ENCODE results near the gene CSNK1A1L. TPM values are rescaled to one million over a fixed set of nuclear protein-coding genes. Genes with fewer than 3 reads are reported as not detected.

CSNK1A1L gene
- total RNA-seq (not detected), polyA plus RNA-seq (not detected)

DNA sequence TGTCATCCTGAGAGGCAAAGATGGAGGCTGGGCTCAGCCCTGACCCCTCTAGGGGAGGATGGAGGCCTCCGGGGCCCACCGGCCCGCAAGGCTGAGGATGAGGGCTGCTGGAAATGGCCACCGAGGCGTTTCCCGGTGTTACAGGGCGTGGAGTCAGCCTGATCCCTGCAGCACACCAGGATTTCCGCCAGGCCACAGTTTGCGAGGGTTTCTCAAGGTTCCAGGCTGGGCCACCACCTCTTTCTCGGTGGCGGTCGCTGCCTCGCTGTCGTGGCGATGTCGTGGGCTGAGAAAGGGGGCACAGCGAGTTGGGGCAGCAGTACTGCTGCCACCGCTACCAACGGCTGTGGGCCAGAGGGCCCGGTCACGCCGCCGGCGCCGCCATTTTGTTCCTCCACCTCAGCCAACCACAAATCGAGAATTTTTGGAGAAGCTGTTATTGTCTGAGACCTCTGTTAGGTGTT is at the start of gene CSNK1A1L:
Gene CSNK1A1L, minus strand, starts transcription at position 414 of the 464 bp plus-strand sequence. Its CDS starts 408 bp downstream, at position 6.
- no peaks in the 10 kb centered on the region for H3K36me3 ChIP-seq
- H3K27ac ChIP-seq: no peak within 1 kb of the TSS
- H3K4me3 ChIP-seq: no peak within 1 kb of the TSS
- peak in 1 of 6 donors; percentile 47 for DNase-seq
- ATAC-seq: no peak
- H3K9me3 ChIP-seq: no peaks in the 10 kb centered on the region
- H3K27me3 ChIP-seq: peaks cover 0 to 4% (median 0%) of the 10 kb centered on the region in 4 donors
- intact Hi-C loops (cut with DNase I): loop anchor here in 1 of 3 donors (10.0 kb wide), 1 partner anchor 500 kb away; no protein-coding TSS in a partner anchor
- WGBS, 2 donors: 87 to 93% methylated on average over 25 to 26 of the region's 26 CpGs
- FAIRE-seq: no peak
- TF ChIP-seq, protein P1, sequence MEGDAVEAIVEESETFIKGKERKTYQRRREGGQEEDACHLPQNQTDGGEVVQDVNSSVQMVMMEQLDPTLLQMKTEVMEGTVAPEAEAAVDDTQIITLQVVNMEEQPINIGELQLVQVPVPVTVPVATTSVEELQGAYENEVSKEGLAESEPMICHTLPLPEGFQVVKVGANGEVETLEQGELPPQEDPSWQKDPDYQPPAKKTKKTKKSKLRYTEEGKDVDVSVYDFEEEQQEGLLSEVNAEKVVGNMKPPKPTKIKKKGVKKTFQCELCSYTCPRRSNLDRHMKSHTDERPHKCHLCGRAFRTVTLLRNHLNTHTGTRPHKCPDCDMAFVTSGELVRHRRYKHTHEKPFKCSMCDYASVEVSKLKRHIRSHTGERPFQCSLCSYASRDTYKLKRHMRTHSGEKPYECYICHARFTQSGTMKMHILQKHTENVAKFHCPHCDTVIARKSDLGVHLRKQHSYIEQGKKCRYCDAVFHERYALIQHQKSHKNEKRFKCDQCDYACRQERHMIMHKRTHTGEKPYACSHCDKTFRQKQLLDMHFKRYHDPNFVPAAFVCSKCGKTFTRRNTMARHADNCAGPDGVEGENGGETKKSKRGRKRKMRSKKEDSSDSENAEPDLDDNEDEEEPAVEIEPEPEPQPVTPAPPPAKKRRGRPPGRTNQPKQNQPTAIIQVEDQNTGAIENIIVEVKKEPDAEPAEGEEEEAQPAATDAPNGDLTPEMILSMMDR (IDR thresholded peaks at IDR 0.05): no peak
- no peaks in the 10 kb centered on the region for H3K4me1 ChIP-seq

DNA sequence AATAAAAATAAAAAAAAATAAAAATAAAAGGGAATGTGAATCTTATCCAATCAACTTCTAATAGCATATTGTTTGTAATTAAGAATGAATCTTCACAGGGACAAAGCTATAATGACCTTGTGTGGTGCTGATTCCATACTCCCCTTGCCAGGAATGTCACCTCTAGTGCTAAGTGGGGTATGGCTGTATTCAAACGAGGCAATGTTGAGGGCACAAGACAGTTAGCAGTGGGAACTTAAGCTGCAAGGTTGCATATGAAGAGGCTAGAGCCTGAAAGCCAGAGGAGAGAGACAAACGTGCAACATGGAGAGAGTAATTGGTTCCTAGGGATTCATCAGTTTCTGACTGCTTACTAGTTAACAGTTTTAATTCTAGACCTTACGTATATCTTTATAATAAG is 43.9 kb upstream of the CSNK1A1L start:
- 24 to 41% methylated on average over 3 of the region's 3 CpGs for WGBS, 2 donors
- DNase-seq (no peak), ATAC-seq (no peak), FAIRE-seq (no peak)
- Histone ChIP-seq H3K9me3 (no peaks in the 10 kb centered on the region), H3K4me1 (no peaks in the 10 kb centered on the region), H3K27me3 (no peaks in the 10 kb centered on the region), H3K27ac (no peak overlapping the region), H3K36me3 (no peaks in the 10 kb centered on the region), H3K4me3 (no peak overlapping the region)
- TF ChIP-seq, protein P1 (IDR thresholded peaks at IDR 0.05): no peak
- intact Hi-C loops (cut with DNase I): no loop called here

DNA sequence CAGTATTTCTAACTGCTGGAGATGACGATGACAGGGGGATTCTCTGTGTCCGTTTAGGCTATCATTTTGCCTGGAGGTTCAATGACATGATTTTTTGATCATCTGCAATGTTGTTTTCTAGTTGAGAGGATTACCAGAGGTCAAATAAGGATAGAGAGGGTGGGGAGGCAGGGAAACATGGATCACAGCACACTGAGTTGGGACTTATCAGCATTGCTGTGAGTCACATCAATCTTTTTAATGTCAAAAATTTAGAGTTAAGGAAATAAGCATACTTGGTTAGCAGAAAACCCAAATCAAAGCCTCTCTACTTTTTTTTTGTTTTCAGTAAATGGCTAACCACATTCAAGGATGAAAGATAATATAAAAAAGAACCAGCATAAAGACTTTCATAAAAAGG is 43.0 kb upstream of the CSNK1A1L start:
- no peak overlapping the region for H3K27ac ChIP-seq
- intact Hi-C loops (cut with DNase I): no loop called here
- H3K9me3 ChIP-seq: no peaks in the 10 kb centered on the region
- no peak for DNase-seq
- no peak for ATAC-seq
- no peaks in the 10 kb centered on the region for H3K36me3 ChIP-seq
- no peak overlapping the region for H3K4me3 ChIP-seq
- H3K4me1 ChIP-seq: no peaks in the 10 kb centered on the region
- H3K27me3 ChIP-seq: no peaks in the 10 kb centered on the region
- TF ChIP-seq, protein P1 (IDR thresholded peaks at IDR 0.05): no peak
- 36 to 46% methylated on average over 2 of the region's 2 CpGs for WGBS, 2 donors
- FAIRE-seq: no peak

DNA sequence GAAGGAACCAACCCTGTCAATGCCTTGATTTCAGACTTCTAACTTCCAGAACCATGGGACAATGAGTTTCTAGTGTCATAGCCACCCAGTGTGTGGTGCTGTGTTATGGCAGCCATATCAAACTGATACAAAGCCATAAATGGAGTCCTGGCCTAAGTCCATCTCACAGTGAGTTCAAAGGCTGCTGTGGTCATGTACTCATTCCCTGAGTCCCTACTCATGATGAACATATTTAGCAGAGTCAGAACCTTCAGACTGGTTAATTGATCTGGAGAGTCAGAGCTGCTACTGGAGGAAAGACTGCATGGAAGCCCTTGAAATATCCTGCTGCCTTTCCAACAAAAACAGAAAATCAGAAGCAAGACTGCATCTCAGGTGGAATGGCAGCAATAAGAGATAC is 39.2 kb upstream of the CSNK1A1L start:
- FAIRE-seq: no peak
- no peak for ATAC-seq

DNA sequence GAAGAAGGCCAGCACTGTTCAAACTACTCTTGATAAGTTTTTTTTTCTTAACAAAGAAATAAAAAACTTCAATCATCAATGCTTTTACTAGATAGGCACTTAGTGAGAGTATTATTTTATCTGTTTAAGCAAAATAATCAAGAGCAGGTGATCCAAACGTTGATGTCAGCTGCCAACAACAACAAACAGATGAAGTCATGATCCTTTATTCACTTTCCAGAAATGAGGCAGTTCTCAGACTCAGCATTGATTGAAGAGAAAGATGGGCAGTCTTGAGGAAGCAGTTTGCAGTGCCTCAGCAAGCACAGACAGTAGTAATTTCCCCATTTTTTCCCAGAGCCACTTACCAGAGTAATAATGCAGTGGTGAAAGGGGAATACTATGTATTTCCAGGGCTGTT is 38.4 kb upstream of the CSNK1A1L start:
- Histone ChIP-seq H3K27me3 (no peaks in the 10 kb centered on the region), H3K36me3 (no peaks in the 10 kb centered on the region), H3K4me1 (no peaks in the 10 kb centered on the region), H3K4me3 (no peak overlapping the region), H3K27ac (no peak overlapping the region), H3K9me3 (no peaks in the 10 kb centered on the region)
- 7% methylated on average over 1 of the region's 1 CpG for WGBS, 2 donors
- peak in 1 of 4 donors; percentile 25 for ATAC-seq
- intact Hi-C loops (cut with DNase I): no loop called here
- TF ChIP-seq, protein P1 (IDR thresholded peaks at IDR 0.05): no peak
- DNase-seq: no peak
- no peak for FAIRE-seq

More for the DNA sequence above, 39.2 kb upstream of the CSNK1A1L start:
- no peaks in the 10 kb centered on the region for H3K9me3 ChIP-seq
- DNase-seq: no peak
- no peak overlapping the region for H3K27ac ChIP-seq
- intact Hi-C loops (cut with DNase I): no loop called here
- H3K4me1 ChIP-seq: no peaks in the 10 kb centered on the region
- H3K27me3 ChIP-seq: no peaks in the 10 kb centered on the region
- H3K36me3 ChIP-seq: no peaks in the 10 kb centered on the region
- TF ChIP-seq, protein P1 (IDR thresholded peaks at IDR 0.05): no peak
- H3K4me3 ChIP-seq: no peak overlapping the region

Measured in pancreas (tissue), 10 donors.